Embryonic facial prominence (tissue), 1 donor: ENCODE data around the gene RSU1.

Experiments used
- DNase-seq: peaks from one replicate; pipeline ENCODE4 v3.0.0-alpha.2; 2016; ENCODE audit errors: extremely low spot score

Gene RSU1

DNA sequence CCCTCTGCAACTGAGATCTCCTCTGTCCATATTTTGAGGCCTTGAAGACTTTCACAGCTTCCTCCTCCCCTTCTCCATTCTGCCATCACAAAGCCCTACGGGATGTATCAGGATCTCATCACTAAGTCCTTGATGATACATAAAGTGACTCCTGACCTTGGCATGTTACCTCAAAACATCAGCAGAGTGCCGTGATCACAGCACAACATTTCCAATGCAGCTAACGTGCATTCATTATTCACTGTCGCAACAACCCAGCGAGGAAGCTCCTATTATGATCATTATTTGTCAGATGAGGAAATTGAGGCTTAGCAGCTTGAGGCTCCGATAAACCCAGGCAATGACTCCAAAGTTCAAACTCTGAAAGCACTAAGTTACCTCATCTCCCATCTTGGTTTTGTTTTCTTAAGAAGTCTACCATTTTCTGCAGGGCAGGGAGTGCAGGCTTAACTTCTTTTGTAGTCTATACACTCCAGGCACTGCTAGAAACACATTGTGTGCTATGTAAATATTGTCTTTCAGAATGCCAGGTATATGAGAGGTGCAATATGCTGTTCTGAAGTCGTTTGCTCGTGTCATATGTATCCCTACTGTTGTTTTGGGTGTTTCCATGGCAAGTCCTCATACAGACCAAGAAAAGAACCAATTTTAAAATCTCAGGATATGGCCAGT is 215.0 kb downstream of the RSU1 start:
- DNase-seq = no peak

DNA sequence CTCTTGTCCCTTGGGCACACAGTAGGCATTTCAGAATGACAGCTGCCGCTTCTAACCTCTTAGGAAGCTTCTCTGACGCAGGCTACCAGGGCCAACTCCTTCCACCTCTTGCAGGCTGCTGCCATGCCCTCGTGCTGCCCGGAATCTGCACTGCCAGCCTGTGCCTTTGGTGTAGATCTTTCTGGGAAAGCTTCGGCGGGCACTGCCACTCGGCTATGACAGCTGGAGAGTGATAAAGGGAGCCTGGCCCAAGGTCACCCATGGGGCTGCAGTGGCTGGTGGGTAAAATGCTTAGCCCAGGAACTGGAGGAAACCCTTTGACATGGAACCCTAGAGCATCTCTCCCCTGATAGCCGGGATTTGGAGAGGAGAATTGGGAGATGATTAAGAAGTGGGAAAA is 217.6 kb downstream of the RSU1 start:
- DNase-seq = no peak

DNA sequence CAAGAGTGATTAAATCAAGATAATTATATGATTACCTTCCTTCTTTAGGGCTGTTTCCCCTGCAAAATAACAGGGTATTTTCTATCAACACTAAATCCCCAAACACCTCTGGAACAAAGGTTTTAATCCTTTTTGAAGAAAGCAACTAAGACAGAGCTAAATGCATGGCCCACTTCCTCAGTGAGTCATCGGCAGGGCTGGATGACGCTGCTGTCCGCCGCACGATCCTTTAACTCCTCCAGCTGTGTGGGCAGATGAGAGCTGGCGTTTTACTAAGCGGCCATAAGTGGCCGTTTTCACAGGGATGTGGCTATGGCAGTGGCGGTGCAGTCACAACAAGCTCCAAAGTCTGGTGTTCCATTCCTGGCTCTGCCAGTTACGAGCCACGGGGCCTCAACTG is 219.6 kb downstream of the RSU1 start:
- no peak for DNase-seq

DNA sequence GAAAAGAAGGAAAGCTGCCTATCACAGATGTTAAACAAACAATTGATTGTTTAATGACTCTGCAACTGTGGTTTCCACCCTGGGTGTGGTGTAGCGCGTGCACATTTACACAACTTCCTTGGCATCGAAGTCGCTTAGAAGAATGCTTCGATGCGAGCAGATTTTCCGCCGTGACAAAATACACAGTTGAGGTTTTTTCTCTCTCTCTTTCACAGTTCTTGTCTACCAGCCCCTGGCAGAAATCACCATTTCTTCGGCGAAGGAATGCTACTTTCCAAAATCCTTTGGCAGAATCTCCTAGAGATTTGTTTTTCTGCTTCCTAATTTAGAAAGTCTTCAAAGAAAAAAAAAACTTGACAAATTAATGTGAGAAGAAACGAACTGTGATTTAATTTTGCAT is 224.8 kb downstream of the RSU1 start:
- no peak for DNase-seq

DNA sequence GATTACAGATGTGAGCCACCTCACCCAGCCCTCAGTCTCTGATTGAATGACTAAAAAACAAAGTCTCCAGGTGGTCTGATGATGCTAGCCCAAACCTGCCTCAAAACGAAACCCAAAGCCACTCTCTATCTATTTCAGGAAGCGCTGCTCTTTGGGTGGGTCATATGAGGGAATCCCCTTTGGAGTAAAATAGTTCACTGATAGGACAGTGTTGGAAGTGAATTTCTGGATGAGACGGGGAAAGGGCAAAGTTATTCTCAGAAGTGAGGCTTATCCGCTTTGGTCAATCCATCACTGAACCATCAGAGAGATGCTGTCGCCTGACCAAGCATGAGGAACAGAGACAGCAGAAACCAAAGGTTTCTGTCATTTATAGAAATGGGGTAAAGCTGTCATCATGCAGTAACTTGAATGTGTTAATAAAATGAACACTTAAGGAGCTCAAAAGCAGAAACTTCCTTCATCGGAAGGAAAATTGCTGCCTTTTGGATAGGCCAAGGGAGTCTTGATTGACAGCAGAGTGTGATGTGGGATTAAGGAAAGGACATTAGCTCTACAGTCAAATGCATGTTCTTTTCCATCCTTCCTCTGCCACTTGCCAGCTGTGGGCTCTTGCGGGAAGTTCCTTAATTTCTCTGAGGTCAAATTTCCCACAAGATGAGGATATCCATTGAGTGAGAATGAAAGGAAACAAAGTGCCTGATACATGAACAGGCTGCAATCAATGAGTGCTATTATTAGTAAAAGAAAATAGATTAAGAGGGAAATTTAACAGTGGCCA is 230.7 kb downstream of the RSU1 start:
- no peak for DNase-seq

DNA sequence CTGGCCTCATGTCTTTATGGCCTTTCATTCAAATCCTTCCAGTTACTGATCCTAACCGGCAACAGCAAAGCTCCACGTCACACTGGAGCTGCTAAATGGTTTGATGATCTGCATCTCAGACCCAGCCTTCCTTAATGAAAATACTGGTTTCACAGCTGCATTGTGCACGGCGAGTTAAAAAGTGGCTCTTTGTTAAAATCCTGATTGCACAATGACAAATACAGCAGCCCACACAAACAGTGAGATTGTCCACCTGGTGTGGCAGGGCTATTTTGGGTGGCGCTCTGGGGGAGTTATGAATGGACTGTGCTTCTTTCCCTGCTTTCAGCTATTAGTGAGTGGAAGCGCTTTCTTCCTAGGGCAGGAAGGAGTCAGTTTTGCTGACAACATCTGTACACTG is 232.1 kb downstream of the RSU1 start:
- DNase-seq = no peak

DNA sequence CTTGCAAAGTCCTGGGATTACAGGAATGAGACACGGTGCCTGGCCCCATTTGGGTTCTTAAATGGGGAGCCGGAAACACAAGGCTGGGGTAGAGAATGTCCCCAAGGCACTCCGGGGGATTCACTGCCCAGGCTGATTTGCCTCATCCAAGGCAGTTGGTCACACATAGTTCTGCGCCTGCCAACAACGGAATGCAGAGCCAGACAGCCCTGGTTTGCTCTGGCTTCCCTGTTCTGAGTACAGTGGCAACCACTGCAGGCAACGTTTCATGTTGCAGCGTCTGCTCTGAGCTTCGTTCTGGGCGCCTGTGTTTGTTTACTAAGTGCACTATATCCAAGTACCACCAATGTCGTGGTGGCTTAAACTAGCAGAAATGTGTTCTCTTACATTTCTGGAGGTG is 233.8 kb downstream of the RSU1 start:
- DNase-seq = no peak

DNA sequence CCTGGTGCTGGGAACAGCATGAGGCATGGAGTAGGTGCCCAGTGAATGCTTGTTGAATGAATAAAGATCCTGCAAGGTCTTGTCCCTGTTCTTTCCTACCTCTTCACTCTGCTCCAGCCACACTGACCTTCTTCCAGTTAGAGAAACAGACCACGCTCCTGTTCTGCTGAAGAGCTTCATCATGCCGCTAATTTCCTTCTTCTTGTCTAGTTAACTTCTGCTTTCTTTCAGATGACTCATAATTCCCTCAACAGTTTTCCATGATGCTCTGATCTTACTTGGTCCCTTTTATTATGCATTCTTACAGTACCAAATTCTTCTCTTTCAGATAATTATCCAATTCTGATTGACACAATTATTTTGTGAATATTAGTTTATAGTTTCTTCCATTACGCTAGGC is 236.0 kb downstream of the RSU1 start:
- DNase-seq = no peak

DNA sequence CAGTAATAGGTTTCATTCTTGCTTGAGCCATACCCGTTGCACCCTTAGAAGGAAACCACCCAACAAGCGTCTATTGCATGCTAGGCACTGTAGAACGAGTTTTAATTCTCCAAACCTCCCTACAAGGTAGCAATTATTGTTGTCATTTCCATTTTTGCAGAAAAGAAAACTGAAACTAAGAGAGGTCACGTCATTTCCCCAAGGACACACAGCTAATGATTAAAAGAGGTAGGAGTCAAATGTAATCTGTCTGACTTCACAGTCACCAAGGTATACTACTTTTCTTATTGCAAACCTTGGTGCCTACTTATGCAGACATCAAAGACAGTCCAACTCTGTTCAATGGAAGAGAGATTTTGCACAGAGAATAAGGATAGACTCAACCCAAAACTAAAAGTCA is 246.5 kb downstream of the RSU1 start:
- no peak for DNase-seq

DNA sequence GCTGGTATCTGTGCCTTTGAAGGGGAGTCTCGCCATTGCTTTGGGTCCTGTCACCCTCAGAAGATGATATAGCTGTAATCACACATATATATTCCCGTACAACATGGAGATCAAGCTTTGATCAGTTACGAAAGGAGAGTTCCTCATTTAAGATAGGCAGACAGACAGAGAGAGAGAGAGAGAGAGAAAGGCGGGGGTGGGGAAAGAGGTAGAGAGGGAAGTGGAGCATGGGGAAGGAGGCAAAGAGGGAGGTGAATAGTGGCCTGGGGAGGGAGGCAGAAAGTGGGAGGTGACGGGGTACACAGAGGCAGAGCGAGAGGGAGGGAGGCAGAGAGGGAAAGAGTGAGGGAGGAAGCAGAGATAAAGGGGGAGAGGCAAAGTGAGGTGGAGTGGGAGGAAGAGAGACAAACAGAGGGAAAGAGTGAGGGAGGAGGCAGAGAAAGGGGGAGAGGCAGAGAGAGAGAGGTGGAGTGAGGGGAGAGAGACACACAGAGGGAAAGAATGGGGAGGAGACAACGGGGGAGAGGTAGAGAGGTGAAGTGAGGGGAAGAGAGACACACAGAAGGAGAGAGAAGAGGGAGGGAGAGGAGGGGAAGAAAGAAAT is 250.9 kb downstream of the RSU1 start:
- DNase-seq = no peak

DNA sequence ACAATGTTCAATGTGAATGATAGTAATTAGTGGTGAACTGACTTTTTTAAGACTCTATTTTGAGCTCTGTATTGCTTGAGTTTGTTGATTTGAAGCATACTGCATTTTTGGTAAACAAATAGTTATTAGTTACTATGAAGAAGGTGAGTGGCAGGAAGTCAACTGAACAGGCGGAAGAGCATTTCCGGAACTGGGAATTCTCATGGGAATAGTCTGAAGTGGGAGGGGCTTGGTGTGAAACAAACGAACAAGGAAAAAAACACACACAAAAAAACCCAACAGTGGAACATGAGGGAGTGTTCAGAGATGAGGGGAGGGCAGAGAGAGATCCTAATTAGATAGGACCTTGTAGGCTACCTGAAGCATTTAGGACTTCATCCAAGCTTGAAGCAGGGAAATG is 251.6 kb downstream of the RSU1 start:
- DNase-seq = no peak

DNA sequence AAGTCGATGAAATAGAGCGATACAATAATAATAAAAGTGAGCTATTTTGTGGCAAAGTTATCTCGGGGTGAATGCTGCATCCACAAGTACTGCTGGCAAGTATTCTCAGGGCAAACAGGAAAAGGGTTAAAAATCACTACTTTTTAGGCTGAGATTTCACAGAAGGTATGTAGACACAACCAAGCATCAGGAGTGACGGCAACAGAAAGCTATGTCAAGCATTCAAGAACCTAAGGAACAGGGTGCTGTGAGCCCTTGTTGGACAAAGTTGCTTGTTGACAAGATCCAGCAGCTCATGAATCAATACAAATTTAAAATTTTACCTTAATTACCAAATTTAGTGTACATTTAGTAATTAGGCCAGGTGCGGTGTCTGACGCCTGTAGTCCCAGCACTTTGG is 254.3 kb downstream of the RSU1 start:
- DNase-seq = no peak

DNA sequence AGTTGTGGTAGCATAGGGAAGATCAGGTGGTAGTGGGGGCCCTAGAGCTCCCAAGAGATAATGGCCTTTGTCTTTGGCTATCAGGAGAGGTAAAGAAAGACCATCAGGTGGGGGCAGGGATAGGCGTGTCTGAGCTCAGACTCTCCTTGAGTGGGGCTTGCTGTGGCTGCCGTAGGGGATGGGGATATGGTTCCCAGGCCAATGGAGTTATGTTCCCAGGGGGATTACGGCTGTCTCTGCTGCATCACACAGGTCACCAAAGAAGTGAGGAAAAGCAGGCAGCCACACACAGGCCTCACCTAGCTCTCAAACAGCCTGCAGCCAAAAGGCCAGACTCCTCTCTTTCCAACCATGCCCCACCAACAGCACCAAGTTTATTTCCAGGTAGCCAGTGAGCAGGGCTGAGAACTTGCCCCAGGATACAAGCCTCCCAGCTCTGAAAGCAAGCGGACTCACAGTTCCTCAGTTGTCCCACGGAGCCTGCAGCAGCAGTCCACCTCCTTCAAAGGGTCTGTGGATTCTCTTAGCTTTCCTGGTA is 257.9 kb downstream of the RSU1 start:
- no peak for DNase-seq

DNA sequence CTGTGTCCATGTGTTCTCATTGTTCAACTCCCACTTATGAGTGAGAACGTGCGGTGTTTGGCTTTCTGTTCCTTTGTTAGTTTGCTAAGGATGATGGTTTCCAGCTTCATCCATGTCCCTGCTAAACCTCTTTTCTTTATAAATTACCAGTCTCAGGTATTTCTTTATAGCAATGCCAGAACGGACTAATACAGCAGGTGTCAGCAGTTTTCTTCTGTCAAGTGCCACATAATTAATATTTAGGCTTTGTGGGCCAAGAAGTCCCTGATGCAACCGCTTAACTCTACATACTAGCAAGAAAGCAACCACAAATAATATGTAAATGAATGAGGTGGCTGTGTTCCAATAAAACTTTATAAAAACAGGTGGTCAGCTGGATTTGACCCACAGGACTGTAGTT is 269.3 kb downstream of the RSU1 start:
- DNase-seq = no peak

DNA sequence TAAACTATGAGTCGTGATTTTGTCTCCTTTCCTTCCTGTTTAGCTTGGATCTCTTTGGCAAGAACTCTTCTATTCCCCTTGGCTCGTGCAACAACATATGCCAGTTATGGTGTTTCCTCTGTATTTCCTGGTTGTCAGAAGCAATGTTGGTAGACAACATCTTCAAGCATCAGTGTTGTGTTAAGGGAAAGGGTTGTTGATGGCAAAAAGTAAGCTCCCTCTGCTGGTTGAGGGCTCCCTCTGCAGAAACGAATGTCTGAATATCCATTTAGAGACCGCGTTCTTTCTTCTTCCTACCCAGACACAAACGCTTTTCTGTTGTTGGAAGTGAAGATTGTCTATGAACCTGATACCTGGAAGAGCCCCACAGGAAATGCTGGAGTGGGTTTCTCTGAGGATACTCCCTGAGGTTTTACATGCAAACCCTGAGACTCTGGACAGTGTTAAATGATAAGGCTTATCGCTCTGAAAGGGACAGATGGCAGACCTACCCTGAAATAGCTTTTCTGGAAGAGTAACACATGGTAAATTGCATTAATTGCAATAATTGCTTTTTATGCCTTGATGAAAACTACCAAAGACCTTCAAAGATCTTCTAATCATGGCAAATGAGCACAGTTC is 272.0 kb downstream of the RSU1 start:
- no peak for DNase-seq

DNA sequence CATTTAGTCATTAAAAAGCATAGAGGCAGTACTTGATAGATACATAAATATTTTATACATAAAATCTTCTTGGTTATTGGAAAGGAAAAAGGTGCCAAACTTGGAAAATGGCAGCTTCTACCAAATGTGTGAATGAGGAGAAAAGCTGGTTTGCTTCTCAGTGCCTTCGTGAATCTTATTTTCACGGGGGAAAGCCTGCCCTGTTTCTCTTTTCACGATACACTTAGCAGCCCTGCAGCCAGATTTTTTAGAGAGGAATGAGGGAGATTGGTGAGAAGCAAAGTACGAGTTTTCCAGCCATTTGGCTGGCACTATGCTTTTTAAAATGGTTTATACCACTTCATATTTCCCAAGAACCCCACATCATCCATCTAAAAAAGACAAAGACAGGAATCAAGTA is 272.6 kb downstream of the RSU1 start:
- DNase-seq = no peak

DNA sequence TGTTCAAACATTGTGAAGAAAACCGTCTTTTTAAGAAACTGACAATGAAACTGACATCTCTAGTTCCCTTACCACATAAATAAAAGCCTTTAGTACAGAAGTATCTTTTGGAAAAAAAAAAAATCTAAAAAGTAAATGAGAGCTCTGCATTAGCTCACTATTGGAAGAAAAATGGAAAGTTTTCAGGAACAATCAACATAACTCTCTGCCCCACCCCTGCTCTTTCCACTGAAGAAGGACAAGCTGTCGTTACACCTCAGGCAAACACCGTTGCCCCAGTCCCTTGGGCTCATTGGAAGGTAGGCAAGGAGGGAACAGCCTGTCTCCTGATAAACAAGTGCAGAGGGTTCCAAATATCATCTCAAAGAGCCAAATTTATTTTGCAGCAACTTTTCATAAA is 273.1 kb downstream of the RSU1 start:
- no peak for DNase-seq
